Mucosa of rectum (tissue), 2 donors: ENCODE results near the gene PLOD2.

Experiments used
- H3K27ac ChIP-seq, 2 donors: one replicate each; pipeline ENCODE4 v1.7.0; 2013; ENCODE audit warnings: inconsistent platforms in 2 of 2, low read depth in 2 of 2, low read length in 2 of 2
- H3K27me3 ChIP-seq, 2 donors: one replicate each; pipeline ENCODE4 v1.7.0; 2013; ENCODE audit warnings: low read length in 2 of 2; ENCODE audit not compliant: control insufficient read depth in 2 of 2, insufficient read depth in 2 of 2
- H3K36me3 ChIP-seq, 2 donors: one replicate each; pipeline ENCODE4 v1.7.0; 2013; ENCODE audit warnings: low read length in 2 of 2; ENCODE audit not compliant: control insufficient read depth in 2 of 2, insufficient read depth in 2 of 2
- H3K4me1 ChIP-seq, 2 donors: one replicate each; pipeline ENCODE4 v1.7.0; 2013; ENCODE audit warnings: low read length in 2 of 2, mild to moderate bottlenecking in 1 of 2; ENCODE audit not compliant: control insufficient read depth in 2 of 2, insufficient read depth in 2 of 2
- H3K4me3 ChIP-seq, 2 donors: one replicate each; pipeline ENCODE4 v1.7.0; 2013; ENCODE audit warnings: low read length in 2 of 2
- H3K9ac ChIP-seq, 2 donors: one replicate each; pipeline ENCODE4 v1.7.0; 2013; ENCODE audit warnings: low read length in 2 of 2, low read depth in 1 of 2, mild to moderate bottlenecking in 1 of 2
- H3K9me3 ChIP-seq, 2 donors: one replicate each; pipeline ENCODE4 v1.7.0; 2013; ENCODE audit warnings: low read length in 2 of 2; ENCODE audit not compliant: control insufficient read depth in 2 of 2
- donor health status: healthy.
- donor health status: Normal muscosa, but diverticular disease.

PLOD2 gene

DNA sequence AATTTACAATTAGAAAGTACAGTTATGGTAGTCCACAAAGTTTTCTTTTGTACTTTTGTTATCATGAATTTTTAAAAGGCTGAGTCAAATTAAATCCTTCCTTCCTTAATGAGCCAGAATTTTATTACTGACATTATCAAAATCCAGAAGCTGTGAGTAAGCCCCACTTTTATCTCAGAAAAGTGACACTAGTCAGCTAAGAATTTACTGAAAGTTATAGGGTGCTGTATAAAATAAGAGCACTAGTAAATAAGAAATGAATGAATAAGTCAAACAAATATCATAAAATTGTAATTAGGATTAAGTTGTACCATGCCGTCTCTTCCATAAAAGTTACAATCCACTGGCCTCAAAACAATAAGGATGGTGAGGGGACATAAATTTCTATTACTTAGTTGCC, 15.3 kb downstream of the PLOD2 start:
- H3K27ac ChIP-seq = no peak overlapping the region
- H3K4me3 ChIP-seq = no peak overlapping the region
- H3K4me1 ChIP-seq = peaks cover 0 to 2% of the 10 kb centered on the region in 2 donors

GRCh38 chr3:146142757-146143156, 18.2 kb downstream of the PLOD2 start:
- Histone ChIP-seq H3K36me3 (no peaks in the 10 kb centered on the region), H3K27me3 (no peaks in the 10 kb centered on the region), H3K4me3 (no peak overlapping the region), H3K9me3 (no peaks in the 10 kb centered on the region), H3K27ac (no peak overlapping the region), H3K4me1 (peaks cover 0 to 2% of the 10 kb centered on the region in 2 donors), H3K9ac (no peak overlapping the region)

More for the DNA sequence above, 15.3 kb downstream of the PLOD2 start:
- Histone ChIP-seq H3K9ac (no peak overlapping the region), H3K36me3 (no peaks in the 10 kb centered on the region), H3K27me3 (no peaks in the 10 kb centered on the region), H3K9me3 (no peaks in the 10 kb centered on the region)

DNA sequence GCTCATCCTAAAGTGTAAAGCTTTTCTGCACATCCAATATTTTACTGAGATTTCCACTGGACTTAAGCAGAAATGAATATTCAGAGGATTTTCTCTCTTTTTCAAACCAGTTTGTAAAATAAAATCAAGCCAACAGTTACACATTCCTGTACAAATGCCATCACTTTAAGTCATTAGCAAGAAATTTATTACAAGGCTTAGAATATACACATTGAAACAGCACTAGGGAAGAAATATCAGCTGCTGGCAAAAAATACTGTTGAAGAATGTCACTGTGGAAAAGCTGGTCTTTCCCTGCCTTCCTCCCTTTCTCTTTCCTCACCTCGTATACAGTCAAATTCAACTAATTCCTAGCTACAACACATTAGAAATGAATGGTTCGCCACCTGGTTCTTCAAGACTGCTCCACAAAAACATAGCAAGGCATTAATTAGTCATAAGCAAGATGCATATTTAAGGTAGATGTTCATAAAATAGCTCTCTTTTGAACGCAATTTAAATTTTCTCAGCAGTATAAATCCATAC, 21.3 kb downstream of the PLOD2 start:
- no peaks in the 10 kb centered on the region for H3K4me1 ChIP-seq
- no peaks in the 10 kb centered on the region for H3K27me3 ChIP-seq
- H3K9me3 ChIP-seq = no peaks in the 10 kb centered on the region
- H3K9ac ChIP-seq = no peak overlapping the region
- H3K36me3 ChIP-seq = no peaks in the 10 kb centered on the region
- no peak overlapping the region for H3K4me3 ChIP-seq
- H3K27ac ChIP-seq = no peak overlapping the region

GRCh38 chr3:146138902-146139301, 22.1 kb downstream of the PLOD2 start:
- H3K27ac ChIP-seq = no peak overlapping the region
- H3K4me3 ChIP-seq = no peak overlapping the region
- no peak overlapping the region for H3K9ac ChIP-seq
- H3K36me3 ChIP-seq = no peaks in the 10 kb centered on the region
- no peaks in the 10 kb centered on the region for H3K9me3 ChIP-seq
- no peaks in the 10 kb centered on the region for H3K27me3 ChIP-seq
- H3K4me1 ChIP-seq = no peaks in the 10 kb centered on the region

DNA sequence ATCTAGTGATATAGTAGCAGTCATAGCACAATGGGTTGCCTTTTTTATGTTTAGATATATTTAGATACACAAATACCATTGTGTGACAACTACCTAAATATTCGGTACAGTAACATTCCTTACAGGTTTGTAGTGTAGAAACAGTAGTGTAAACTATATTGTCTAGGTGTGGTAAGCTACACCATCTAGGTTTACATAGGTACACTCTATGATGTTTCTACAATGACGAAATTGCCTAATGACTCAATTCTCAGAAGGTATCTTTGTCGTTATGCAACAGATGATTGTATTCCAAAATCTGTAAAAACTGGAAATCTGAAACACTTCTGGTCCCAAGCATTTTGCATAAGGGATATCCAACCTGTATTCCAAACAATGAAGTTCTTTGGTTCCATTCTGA, 24.3 kb downstream of the PLOD2 start:
- H3K4me1 ChIP-seq = no peaks in the 10 kb centered on the region
- H3K27ac ChIP-seq = no peak overlapping the region
- H3K9me3 ChIP-seq = no peaks in the 10 kb centered on the region
- no peaks in the 10 kb centered on the region for H3K36me3 ChIP-seq
- H3K27me3 ChIP-seq = no peaks in the 10 kb centered on the region
- H3K9ac ChIP-seq = no peak overlapping the region
- no peak overlapping the region for H3K4me3 ChIP-seq

DNA sequence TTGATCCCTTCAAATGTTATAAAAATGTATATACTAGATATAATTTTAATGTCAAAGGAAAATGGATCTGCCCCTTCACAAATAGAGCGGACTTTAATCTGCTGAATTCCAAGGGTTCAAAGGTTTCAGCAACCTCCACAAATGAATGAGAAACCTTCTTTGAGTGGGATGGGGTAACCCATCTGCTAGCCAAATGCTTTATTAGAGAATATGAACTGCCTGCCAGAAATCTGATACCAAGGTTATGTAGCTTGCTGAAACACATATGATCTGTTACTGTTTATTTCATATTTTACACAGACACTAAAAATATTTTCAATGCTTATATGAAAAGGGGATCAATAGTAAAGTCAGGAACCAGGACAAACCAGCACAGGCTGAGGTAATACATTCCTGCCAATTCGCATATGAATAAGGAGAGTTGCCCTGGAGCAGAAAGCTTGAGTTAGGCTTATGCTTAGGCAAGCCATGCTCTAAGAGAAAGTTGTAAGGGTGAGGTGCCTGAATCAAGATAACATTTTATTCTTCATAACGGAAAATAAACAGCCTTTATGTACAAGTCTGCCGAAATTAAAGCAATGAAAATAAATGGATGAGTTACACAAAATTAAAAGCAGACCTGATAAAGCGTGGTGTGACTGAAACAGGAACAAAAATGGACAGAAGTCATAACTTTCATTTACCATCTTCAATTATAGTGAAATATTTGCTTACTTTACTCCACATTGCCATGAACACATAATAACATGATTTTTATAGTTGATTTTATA, 26.5 kb downstream of the PLOD2 start:
- Histone ChIP-seq H3K9me3 (no peaks in the 10 kb centered on the region), H3K9ac (no peak overlapping the region), H3K36me3 (no peaks in the 10 kb centered on the region), H3K27me3 (no peaks in the 10 kb centered on the region), H3K4me1 (no peaks in the 10 kb centered on the region), H3K27ac (no peak overlapping the region), H3K4me3 (no peak overlapping the region)

- H3K9ac ChIP-seq = no peak overlapping the region
- H3K9me3 ChIP-seq = no peaks in the 10 kb centered on the region
- no peaks in the 10 kb centered on the region for H3K27me3 ChIP-seq
- no peak overlapping the region for H3K27ac ChIP-seq
- no peaks in the 10 kb centered on the region for H3K36me3 ChIP-seq
- no peaks in the 10 kb centered on the region for H3K4me1 ChIP-seq
- no peak overlapping the region for H3K4me3 ChIP-seq
Measured at GRCh38 chr3:146133441-146133840, 27.5 kb downstream of the PLOD2 start.

GRCh38 chr3:146131616-146132410, 29.2 kb downstream of the PLOD2 start:
- H3K27me3 ChIP-seq = no peaks in the 10 kb centered on the region
- H3K9ac ChIP-seq = no peak overlapping the region
- no peak overlapping the region for H3K27ac ChIP-seq
- H3K4me3 ChIP-seq = no peak overlapping the region
- no peaks in the 10 kb centered on the region for H3K4me1 ChIP-seq
- no peaks in the 10 kb centered on the region for H3K36me3 ChIP-seq
- H3K9me3 ChIP-seq = no peaks in the 10 kb centered on the region

DNA sequence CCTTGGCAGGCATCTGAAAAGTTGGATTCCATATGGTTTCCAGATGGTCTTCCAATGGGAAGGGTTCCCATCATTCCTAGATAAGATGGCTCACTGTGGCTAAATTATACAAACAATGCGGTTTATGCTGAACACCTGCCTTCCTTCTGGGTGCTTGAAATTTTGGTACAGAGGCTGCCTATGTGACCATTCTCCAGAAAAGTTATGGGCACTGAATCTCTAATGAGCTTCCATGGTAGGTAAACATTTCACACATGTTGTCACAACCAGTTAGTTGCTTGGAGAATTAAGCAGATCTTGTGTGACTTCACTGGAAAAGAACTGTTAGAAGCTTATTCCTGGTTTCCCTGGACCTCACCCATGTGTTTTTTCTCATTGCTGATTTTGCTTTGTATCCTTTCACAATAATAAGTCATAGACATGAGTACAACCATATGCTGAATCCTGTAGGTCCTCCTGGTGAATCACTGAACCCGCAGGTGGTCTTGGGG, 30.1 kb downstream of the PLOD2 start:
- Histone ChIP-seq H3K27ac (no peak overlapping the region), H3K4me3 (no peak overlapping the region), H3K9ac (no peak overlapping the region), H3K4me1 (no peaks in the 10 kb centered on the region), H3K9me3 (no peaks in the 10 kb centered on the region), H3K36me3 (no peaks in the 10 kb centered on the region), H3K27me3 (no peaks in the 10 kb centered on the region)

DNA sequence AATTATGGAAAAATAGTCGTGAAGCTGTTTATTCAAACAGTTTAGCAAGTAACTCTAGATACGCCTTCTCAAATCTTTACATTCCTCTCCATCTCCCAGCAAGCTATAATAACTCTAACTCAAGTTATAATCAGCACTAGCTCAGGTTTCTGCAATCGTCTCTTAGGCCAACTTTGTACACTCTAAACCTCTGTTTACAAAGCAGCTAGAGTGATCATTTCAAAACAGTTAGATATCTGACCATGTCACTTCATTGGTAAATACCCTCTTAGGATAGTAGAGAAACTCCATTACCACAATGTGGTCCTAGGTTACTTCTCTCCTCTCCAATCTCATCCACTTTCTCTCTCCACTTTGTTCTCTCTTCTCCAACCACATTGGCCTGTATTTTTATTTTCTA, 31.2 kb downstream of the PLOD2 start:
- no peaks in the 10 kb centered on the region for H3K27me3 ChIP-seq
- H3K4me3 ChIP-seq = no peak overlapping the region
- H3K27ac ChIP-seq = no peak overlapping the region
- H3K4me1 ChIP-seq = no peaks in the 10 kb centered on the region
- H3K9ac ChIP-seq = no peak overlapping the region
- no peaks in the 10 kb centered on the region for H3K36me3 ChIP-seq
- no peaks in the 10 kb centered on the region for H3K9me3 ChIP-seq
